Right kidney (tissue), 1 donor: ENCODE measurements around the gene LBX2.
A peak's percentile ranks its signal among the peaks of the same experiment; 100 is the strongest.

Experiments
- DNase-seq: peaks from one replicate; pipeline ENCODE4 v3.0.0-alpha.2; 2016

The LBX2 gene

GRCh38 chr2:74457549-74458131 lies 41.8 kb downstream of the LBX2 start:
- peak; percentile 95 for DNase-seq

GRCh38 chr2:74457129-74457548 lies 42.3 kb downstream of the LBX2 start:
- peak; percentile 71 for DNase-seq

GRCh38 chr2:74454654-74455511 lies 44.5 kb downstream of the LBX2 start, which contains the start of gene INO80B:
Gene INO80B (plus strand): TSS chr2:74455087. CDS start chr2:74455117, 30 bp downstream.
- DNase-seq: peak; percentile 95

- DNase-seq: no peak
Observed at GRCh38 chr2:74450570-74451190, 48.7 kb downstream of the LBX2 start.

GRCh38 chr2:74448771-74449170 lies 50.6 kb downstream of the LBX2 start:
- no peak for DNase-seq
